Omental fat pad (tissue), 4 donors: Measurements from ENCODE around the gene RCE1. TPM values are rescaled to one million over a fixed set of nuclear protein-coding genes. Genes with fewer than 3 reads are reported as not detected.

Experiments
- ATAC-seq: fragments of 150-250 bp; one replicate; pipeline ENCODE4 v1.9.1; 2016; ENCODE audit warnings: mild to moderate bottlenecking, moderate library complexity; ENCODE audit not compliant: low FRiP score
- DNase-seq: peaks from one replicate; pipeline ENCODE4 v3.0.0-alpha.2; 2019; ENCODE audit warnings: low spot score
- total RNA-seq, 4 donors: library from RNA; depleted of rRNA; stranded (reverse); fragments of >200 nt; gene quantifications; one replicate each; pipeline ENCODE4 v1.1.0, GENCODE V29; 2016
- TF ChIP-seq, protein P1 (sequence below), 3 donors: fragments of 450-650 bp; IDR thresholded peaks; one replicate each; pipeline ENCODE4 v1.5.1; 2016 to 2017; ENCODE audit warnings: antibody characterized with exemption in 3 of 3, mild to moderate bottlenecking in 3 of 3, moderate library complexity in 2 of 3

The RCE1 gene
- total RNA-seq, 4 donors from 2014 or later, result 12.8 to 20.4 (median 14.5) TPM

DNA sequence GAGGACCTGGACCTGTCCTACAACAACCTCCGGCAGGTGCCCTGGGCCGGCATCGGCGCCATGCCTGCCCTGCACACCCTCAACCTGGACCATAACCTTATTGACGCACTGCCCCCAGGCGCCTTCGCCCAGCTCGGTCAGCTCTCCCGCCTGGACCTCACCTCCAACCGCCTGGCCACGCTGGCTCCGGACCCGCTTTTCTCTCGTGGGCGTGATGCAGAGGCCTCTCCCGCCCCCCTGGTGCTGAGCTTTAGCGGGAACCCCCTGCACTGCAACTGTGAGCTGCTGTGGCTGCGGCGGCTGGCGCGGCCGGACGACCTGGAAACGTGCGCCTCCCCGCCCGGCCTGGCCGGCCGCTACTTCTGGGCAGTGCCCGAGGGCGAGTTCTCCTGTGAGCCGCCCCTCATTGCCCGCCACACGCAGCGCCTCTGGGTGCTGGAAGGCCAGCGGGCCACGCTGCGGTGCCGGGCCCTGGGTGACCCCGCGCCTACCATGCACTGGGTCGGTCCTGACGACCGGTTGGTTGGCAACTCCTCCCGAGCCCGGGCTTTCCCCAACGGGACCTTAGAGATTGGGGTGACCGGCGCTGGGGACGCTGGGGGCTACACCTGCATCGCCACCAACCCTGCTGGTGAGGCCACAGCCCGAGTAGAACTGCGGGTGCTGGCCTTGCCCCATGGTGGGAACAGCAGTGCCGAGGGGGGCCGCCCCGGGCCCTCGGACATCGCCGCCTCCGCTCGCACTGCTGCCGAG is 15.1 kb downstream of the RCE1 start:
- no peak for DNase-seq
- TF ChIP-seq, protein P1, sequence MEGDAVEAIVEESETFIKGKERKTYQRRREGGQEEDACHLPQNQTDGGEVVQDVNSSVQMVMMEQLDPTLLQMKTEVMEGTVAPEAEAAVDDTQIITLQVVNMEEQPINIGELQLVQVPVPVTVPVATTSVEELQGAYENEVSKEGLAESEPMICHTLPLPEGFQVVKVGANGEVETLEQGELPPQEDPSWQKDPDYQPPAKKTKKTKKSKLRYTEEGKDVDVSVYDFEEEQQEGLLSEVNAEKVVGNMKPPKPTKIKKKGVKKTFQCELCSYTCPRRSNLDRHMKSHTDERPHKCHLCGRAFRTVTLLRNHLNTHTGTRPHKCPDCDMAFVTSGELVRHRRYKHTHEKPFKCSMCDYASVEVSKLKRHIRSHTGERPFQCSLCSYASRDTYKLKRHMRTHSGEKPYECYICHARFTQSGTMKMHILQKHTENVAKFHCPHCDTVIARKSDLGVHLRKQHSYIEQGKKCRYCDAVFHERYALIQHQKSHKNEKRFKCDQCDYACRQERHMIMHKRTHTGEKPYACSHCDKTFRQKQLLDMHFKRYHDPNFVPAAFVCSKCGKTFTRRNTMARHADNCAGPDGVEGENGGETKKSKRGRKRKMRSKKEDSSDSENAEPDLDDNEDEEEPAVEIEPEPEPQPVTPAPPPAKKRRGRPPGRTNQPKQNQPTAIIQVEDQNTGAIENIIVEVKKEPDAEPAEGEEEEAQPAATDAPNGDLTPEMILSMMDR (IDR thresholded peaks at IDR 0.05), result no peak
- ATAC-seq, result no peak

DNA sequence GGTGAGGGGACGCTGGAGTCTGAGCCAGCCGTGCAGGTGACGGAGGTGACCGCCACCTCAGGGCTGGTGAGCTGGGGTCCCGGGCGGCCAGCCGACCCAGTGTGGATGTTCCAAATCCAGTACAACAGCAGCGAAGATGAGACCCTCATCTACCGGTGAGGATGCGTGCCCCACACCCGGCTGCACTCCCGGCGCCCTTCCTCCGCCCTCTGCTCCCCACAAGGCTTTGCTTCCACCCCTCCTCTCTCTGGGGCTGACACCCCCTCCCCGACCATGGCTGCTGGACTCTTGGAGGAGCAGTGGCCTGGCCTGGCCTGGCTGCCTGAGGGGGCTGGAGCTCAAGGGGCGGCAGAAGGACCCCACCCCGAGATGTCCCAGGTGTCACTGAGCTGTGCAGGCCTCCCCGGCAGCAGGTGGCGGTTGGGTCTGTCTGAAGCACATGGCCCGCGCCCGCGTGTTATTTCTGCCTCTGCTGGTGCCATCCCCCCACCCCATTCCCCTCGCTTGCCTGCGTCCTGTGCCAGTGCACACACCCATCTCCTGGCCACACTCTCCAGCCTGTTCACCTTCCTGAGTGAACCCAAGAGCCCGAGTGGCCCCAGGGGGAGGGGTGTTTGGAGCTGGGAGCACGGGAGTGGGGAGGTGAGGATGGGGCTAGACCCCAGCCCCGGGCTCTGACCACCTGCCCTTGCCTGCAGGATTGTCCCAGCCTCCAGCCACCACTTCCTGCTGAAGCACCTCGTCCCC is 15.9 kb downstream of the RCE1 start:
- ATAC-seq, result no peak

DNA sequence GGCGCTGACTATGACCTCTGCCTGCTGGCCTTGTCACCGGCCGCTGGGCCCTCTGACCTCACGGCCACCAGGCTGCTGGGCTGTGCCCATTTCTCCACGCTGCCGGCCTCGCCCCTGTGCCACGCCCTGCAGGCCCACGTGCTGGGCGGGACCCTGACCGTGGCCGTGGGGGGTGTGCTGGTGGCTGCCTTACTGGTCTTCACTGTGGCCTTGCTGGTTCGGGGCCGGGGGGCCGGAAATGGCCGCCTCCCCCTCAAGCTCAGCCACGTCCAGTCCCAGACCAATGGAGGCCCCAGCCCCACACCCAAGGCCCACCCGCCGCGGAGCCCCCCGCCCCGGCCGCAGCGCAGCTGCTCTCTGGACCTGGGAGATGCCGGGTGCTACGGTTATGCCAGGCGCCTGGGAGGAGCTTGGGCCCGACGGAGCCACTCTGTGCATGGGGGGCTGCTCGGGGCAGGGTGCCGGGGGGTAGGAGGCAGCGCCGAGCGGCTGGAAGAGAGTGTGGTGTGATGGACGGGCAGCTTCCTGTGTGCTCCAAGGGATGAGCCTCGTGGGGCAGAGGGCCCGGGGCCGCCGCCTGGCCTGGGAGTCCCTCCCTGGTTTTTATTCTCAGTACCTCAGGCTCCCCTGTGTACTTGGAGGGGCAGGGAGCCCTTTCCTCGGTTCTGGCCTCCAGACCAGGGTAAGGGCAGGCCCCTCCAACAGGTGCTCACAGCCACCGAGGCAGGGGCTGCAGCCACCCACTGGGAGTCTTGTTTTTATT is 16.6 kb downstream of the RCE1 start:
- ATAC-seq, result no peak
- no peak for DNase-seq
- TF ChIP-seq, protein P1 (IDR thresholded peaks at IDR 0.05), result no peak

More for the DNA sequence above, 15.9 kb downstream of the RCE1 start:
- TF ChIP-seq, protein P1 (IDR thresholded peaks at IDR 0.05), result no peak
- no peak for DNase-seq

DNA sequence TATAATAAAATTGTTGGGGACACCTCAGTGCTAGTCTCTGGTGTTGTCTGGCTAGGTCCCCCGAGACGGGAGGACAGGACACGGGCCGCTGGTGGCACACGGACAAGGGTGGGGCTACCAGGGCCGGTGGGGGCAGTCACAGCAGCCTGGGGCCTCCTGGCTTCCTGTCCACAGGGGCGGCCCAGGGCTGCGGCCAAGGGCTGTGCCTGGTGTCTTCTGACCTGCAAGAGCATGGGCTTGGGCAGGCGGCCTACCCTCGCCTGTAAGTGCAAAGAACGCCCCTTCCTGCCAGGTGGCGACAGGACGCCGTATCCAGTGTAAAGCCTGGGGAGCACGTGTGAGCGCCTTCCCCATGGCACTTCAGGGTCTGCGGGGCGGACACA is 17.2 kb downstream of the RCE1 start:
- TF ChIP-seq, protein P1 (IDR thresholded peaks at IDR 0.05), result no peak
- no peak for ATAC-seq
- no peak for DNase-seq

DNA sequence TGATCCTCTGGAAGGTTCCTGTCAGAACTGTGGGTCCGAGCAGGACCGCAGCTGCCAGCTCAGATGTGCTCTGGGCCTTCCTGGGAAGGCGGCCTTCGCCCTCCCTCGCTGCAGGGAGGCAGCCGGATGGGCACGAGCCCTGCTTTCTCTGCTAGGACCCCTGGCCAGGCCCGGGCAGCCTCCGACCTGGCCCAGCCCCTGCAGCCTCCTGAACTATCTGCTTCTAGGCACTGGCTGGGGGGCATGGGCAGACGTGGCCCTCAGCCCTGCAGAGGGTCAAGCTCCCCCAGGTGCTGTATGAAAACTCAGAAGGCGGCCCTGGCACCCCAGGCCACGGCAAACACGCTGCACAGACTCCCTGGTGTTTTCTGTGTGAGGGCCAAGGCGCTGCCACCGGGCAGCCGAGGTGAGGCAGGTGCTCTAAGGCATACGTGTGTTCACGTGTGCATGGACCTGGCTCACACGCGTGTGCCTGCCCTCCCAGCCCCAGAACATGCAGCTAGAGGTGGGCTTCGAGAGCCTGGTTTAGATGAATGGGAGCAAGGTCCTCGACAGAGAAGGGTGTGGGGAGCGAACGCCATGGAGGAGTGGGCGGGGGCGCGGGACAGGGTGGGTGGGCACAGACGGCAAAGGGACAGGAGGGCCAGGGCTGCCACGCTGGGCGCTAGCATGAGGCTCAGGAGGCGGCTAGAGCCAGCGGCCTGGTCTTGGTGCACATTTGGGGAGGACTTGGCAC is 18.0 kb downstream of the RCE1 start:
- ATAC-seq, result no peak
- TF ChIP-seq, protein P1 (IDR thresholded peaks at IDR 0.05), result no peak
- DNase-seq, result no peak

DNA sequence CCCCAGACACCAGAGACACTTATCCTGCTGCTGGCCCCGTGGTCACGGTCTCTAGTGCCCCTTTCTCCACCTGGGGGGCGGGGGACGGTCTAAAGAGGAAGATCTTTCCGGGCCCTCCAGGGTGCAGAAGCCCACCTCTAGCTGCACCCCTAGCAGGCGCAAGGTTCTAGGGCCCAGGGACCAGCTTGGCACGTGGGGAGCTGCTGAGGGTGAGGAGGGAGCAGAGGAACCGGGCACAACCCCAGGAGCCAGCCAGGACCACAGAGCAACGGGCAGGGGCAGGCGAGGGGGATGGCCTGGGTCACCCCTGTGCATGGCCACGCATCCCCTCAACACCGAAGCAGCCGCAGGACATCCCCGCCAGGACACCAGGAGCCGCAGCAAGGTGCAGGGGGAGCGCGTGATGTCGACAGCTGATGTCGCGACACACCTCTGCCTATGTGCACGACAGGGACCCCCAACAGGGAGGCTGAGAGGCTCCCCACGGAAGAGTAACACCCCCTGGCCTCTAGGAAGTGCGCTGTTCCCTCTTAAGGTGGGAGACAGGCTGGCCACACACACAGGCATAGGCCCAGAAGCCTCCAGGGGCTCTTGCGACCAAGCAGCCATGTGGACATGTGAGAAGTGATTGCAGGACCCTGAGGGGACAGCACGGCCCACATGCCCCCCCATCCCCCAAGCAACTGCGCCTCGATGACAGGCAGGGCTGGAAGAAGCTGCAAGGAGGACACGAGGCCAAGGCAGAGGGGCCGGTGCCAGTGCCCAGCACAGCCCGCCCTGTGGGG is 18.7 kb downstream of the RCE1 start:
- no peak for DNase-seq
- ATAC-seq, result no peak
- TF ChIP-seq, protein P1 (IDR thresholded peaks at IDR 0.05), result no peak
